CD4-positive, alpha-beta T cell (primary cell): ENCODE data around the gene CNNM1. TPM values are rescaled to one million over a fixed set of nuclear protein-coding genes. Genes with fewer than 3 reads are reported as not detected.

Experiments
- ATAC-seq: fragments of 200-7000 bp; cut with Tn5 transposase; one replicate; pipeline ENCODE4 v1.10.0; 2022; ENCODE audit warnings: mild to moderate bottlenecking; ENCODE audit not compliant: poor library complexity
- CTCF ChIA-PET: fragments of 350-600 bp; sonication (Branson Sonifier 250); formaldehyde crosslinking; loops from one replicate; lab custom pipeline; 2021; ENCODE audit warnings: antibody characterized with exemption, inconsistent platforms; lab: Charles Lee
- POLR2A ChIA-PET: fragments of 350-600 bp; sonication (Branson Sonifier 250); formaldehyde crosslinking; loops from one replicate; lab custom pipeline; 2021; ENCODE audit warnings: antibody characterized with exemption, inconsistent platforms; lab: Charles Lee
- DNase-seq, 14 experiments: peaks; one replicate each; pipeline ENCODE4 v3.0.0-alpha.2; 2013 to 2020; ENCODE audit warnings: mixed read lengths in 2 of 14
- H3K27ac ChIP-seq, 2 donors: one replicate each; pipeline versions ENCODE4 v1.5.1 to v1.7.0; 2013; ENCODE audit warnings: low read length in 2 of 2, low read depth in 1 of 2, mild to moderate bottlenecking in 1 of 2
- H3K27me3 ChIP-seq, 2 experiments: 1 replicate in 1 of 2; 2 replicates in 1 of 2; pipeline versions ENCODE4 v1.6.1 to v1.7.0; 2013; ENCODE audit warnings: low read length in 2 of 2, control low read depth in 1 of 2, mild to moderate bottlenecking in 1 of 2, moderate library complexity in 1 of 2; ENCODE audit not compliant: insufficient read depth in 2 of 2, control insufficient read depth in 1 of 2
- H3K36me3 ChIP-seq: one replicate; pipeline ENCODE4 v1.6.1; 2013; ENCODE audit warnings: low read length, control low read depth; ENCODE audit not compliant: insufficient read depth
- H3K4me1 ChIP-seq: one replicate; pipeline ENCODE4 v1.6.1; 2013; ENCODE audit warnings: low read length, control low read depth; ENCODE audit not compliant: insufficient read depth
- H3K4me3 ChIP-seq: one replicate; pipeline ENCODE4 v1.5.1; 2013; ENCODE audit warnings: mild to moderate bottlenecking, low read length, moderate library complexity
- H3K9me3 ChIP-seq, 2 experiments: 1 replicate in 1 of 2; 2 replicates in 1 of 2; pipeline versions ENCODE4 v1.6.1 to v1.7.0; 2013; ENCODE audit warnings: low read length in 2 of 2, mild to moderate bottlenecking in 2 of 2, control low read depth in 1 of 2, moderate library complexity in 1 of 2; ENCODE audit not compliant: control insufficient read depth in 1 of 2, insufficient read depth in 1 of 2
- H3K27ac Mint-ChIP-seq: one replicate; pipeline ENCODE4 v1.8.0; 2020; ENCODE audit warnings: mixed read lengths
- H3K27me3 Mint-ChIP-seq: one replicate; pipeline ENCODE4 v1.8.0; 2021; ENCODE audit warnings: mixed read lengths
- H3K36me3 Mint-ChIP-seq: one replicate; pipeline ENCODE4 v1.8.0; 2021; ENCODE audit warnings: low read depth, mixed read lengths
- H3K4me1 Mint-ChIP-seq: one replicate; pipeline ENCODE4 v1.8.0; 2021; ENCODE audit warnings: low read depth, mixed read lengths
- H3K4me3 Mint-ChIP-seq: one replicate; pipeline ENCODE4 v1.8.0; 2020; ENCODE audit warnings: mild to moderate bottlenecking, mixed read lengths
- H3K9me3 Mint-ChIP-seq: one replicate; pipeline ENCODE4 v1.8.0; 2020; ENCODE audit warnings: mixed read lengths
- intact Hi-C, 2 experiments: fragments of 100-400 bp; cut with DNase I in 1 of 2; cut with micrococcal nuclease in 1 of 2; formaldehyde crosslinking; loops; one replicate each; pipeline versions ENCODE4 v1.15.1 to v1.9.0; 2023 to 2025; cut with DNase I, micrococcal nuclease
- total RNA-seq, 174 experiments: library from RNA in 2 of 174; stranded (reverse) in 2 of 174; gene quantifications; one replicate each; pipeline ENCODE4 v1.2.3 and lab custom pipeline; 2021 to 2026
- TF ChIP-seq, protein P1 (sequence below): fragments of 200-600 bp; IDR thresholded peaks from one replicate; pipeline ENCODE4 v1.8.0; 2022; ENCODE audit warnings: antibody characterized with exemption, mild to moderate bottlenecking

The CNNM1 gene
- total RNA-seq, 2 experiments from 2014 or later = 0.16 to 0.17 TPM

DNA sequence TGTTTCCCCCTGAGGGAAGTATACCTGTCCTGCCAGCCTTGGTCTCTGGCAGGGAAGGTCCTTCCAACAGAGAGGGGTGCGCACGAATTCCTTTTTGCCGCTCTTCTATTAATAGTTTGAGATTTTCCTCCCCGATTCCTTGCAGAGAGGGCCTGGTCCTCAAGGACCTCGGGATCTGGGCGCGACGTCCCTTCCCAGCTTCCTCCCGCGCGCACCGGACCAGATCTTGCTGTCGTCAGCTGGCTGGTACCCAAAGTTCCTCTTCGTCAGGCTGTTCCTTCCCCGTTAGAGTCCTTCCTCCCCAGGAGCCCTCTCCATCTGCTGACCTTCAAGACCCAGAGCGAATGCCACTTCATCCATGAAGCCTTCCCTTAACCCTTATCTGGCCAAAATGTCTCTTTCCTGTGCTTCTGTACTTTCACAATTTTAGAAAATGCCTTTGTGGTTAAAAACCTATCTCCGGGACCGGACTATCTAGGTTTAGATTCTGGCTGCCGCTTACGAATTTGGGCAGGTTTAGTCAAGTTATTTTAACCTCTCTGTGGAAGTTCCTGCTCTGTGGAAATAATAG is 102.1 kb downstream of the CNNM1 start:
- no peak for ATAC-seq
- no peaks in the 10 kb centered on the region for H3K9me3 ChIP-seq
- intact Hi-C loops = loop anchor here (5.0 to 10.0 kb wide), 7 partner anchors 191 to 1481 kb away; partner anchors contain the start of genes HPS1 (in 1 of the 2), R3HCC1L (in 1 of the 2), SLC25A28 (in 1 of the 2) and SLF2 (in 1 of the 2)
- H3K27ac Mint-ChIP-seq = peak overlapping the region; percentile 95
- no peaks in the 10 kb centered on the region for H3K9me3 Mint-ChIP-seq
- peak overlapping the region; percentile 91 for H3K4me3 Mint-ChIP-seq
- peaks cover 4% of the 10 kb centered on the region for H3K36me3 ChIP-seq
- H3K4me1 ChIP-seq = peaks cover 17% of the 10 kb centered on the region
- TF ChIP-seq, protein P1, sequence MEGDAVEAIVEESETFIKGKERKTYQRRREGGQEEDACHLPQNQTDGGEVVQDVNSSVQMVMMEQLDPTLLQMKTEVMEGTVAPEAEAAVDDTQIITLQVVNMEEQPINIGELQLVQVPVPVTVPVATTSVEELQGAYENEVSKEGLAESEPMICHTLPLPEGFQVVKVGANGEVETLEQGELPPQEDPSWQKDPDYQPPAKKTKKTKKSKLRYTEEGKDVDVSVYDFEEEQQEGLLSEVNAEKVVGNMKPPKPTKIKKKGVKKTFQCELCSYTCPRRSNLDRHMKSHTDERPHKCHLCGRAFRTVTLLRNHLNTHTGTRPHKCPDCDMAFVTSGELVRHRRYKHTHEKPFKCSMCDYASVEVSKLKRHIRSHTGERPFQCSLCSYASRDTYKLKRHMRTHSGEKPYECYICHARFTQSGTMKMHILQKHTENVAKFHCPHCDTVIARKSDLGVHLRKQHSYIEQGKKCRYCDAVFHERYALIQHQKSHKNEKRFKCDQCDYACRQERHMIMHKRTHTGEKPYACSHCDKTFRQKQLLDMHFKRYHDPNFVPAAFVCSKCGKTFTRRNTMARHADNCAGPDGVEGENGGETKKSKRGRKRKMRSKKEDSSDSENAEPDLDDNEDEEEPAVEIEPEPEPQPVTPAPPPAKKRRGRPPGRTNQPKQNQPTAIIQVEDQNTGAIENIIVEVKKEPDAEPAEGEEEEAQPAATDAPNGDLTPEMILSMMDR = no peak
- POLR2A ChIA-PET = interaction anchor here (0.6 to 2.2 kb wide), 9 partner anchors 12 to 1560 kb away, joined by 3 to 22 read pairs (median 4); partner anchors contain the start of genes COX15, CUTC, ENTPD7 and R3HCC1L
- DNase-seq = peak in 4 of 14 experiments; percentile 8 to 43 (median 28)
- peaks cover 53% of the 10 kb centered on the region for H3K4me1 Mint-ChIP-seq
- CTCF ChIA-PET = interaction anchor here (1.3 kb wide), 1 partner anchor 228 kb away, joined by 3 read pairs; the partner anchor contains the start of gene ENTPD7
- peak overlapping the region; percentile 51 to 66 for H3K27ac ChIP-seq
- H3K4me3 ChIP-seq = peak overlapping the region; percentile 93
- H3K27me3 Mint-ChIP-seq = no peaks in the 10 kb centered on the region
- H3K36me3 Mint-ChIP-seq = peaks cover 16% of the 10 kb centered on the region
- H3K27me3 ChIP-seq = no peaks in the 10 kb centered on the region

DNA sequence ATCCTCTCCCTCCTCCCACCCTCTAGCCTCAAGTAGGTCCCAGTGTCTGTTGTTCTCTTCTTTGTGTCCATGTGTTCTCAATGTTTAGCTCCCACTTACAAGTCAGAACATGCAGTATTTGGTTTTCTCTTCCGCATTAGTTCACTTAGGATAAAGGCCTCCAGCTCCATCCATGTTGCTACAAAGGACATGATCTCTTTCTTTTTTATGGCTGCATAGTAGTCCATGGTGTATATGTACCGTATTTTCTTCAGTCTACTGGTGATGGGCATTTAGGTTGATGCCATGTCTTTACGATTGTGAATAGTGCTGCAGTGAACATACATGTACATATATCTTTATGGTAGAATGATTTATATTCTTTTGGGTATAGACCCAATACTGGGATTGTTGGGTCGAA is 102.9 kb downstream of the CNNM1 start:
- ChIA-PET POLR2A (no interaction called here), CTCF (interaction anchor here (1.3 kb wide), 1 partner anchor 227 kb away, joined by 3 read pairs; the partner anchor contains the start of gene ENTPD7)
- TF ChIP-seq, protein P1 = no peak
- DNase-seq = no peak
- H3K4me3 ChIP-seq = no peak overlapping the region
- Mint-ChIP-seq H3K27ac (peak overlapping the region; percentile 95), H3K27me3 (no peaks in the 10 kb centered on the region), H3K4me3 (peak overlapping the region; percentile 91), H3K9me3 (no peaks in the 10 kb centered on the region), H3K4me1 (peaks cover 58% of the 10 kb centered on the region), H3K36me3 (peaks cover 16% of the 10 kb centered on the region)
- no peaks in the 10 kb centered on the region for H3K9me3 ChIP-seq
- H3K36me3 ChIP-seq = peaks cover 4% of the 10 kb centered on the region
- ATAC-seq = no peak
- intact Hi-C loops = loop anchor here (2.0 to 10.0 kb wide), 8 partner anchors 190 to 1480 kb away; partner anchors contain the start of genes ENTPD7 (in 1 of the 2), HPS1 (in 1 of the 2), R3HCC1L (in 1 of the 2) and SLC25A28 (in 1 of the 2)
- no peak overlapping the region for H3K27ac ChIP-seq
- H3K4me1 ChIP-seq = peaks cover 17% of the 10 kb centered on the region
- H3K27me3 ChIP-seq = no peaks in the 10 kb centered on the region

GRCh38 chr10:99432881-99433280 is 103.7 kb downstream of the CNNM1 start:
- Mint-ChIP-seq H3K9me3 (no peaks in the 10 kb centered on the region), H3K36me3 (peaks cover 16% of the 10 kb centered on the region), H3K27ac (no peak overlapping the region), H3K4me1 (peaks cover 58% of the 10 kb centered on the region), H3K27me3 (no peaks in the 10 kb centered on the region), H3K4me3 (peak overlapping the region; percentile 30)
- TF ChIP-seq, protein P1 = no peak
- no peak for DNase-seq
- peaks cover 4% of the 10 kb centered on the region for H3K36me3 ChIP-seq
- no peak overlapping the region for H3K4me3 ChIP-seq
- peaks cover 17% of the 10 kb centered on the region for H3K4me1 ChIP-seq
- H3K9me3 ChIP-seq = no peaks in the 10 kb centered on the region
- CTCF ChIA-PET = no interaction called here
- no peaks in the 10 kb centered on the region for H3K27me3 ChIP-seq
- intact Hi-C loops = loop anchor here (2.0 to 10.0 kb wide), 8 partner anchors 189 to 1479 kb away; partner anchors contain the start of genes ENTPD7 (in 1 of the 2), HPS1 (in 1 of the 2), R3HCC1L (in 1 of the 2) and SLC25A28 (in 1 of the 2)
- ATAC-seq = no peak
- H3K27ac ChIP-seq = no peak overlapping the region
- POLR2A ChIA-PET = no interaction called here
